ENCODE results near the gene TM4SF20.

TM4SF20 gene, protein sequence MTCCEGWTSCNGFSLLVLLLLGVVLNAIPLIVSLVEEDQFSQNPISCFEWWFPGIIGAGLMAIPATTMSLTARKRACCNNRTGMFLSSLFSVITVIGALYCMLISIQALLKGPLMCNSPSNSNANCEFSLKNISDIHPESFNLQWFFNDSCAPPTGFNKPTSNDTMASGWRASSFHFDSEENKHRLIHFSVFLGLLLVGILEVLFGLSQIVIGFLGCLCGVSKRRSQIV

DNA sequence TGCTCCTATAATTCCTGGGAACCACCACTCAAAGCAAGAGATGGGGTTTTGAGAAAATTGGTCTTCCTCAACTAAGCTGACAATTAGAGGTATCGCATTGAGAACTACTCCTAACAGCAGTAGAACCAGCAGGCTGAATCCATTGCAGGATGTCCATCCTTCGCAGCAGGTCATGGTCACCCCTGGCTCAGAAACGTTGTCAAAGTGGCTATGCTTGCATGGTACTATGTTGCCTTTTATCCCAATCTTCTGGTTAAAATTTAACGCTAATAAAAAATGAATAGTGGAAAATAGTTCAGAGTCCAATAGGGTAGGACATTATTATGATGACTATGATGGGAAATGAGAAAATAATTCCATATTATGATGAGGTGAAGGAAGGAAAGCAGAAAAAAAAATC is at the start of gene TM4SF20:
TSS of gene TM4SF20 (minus strand) at position 212 of the 400 bp plus-strand sequence. CDS start at position 174, 38 bp downstream.
- H3K36me3 ChIP-seq (ENCODE audit: control insufficient read depth, low read depth, low read length): no peaks in the 10 kb centered on the region
- H3K4me3 ChIP-seq (ENCODE audit: low read length): no peak within 1 kb of the TSS
- no peaks in the 10 kb centered on the region for H3K27me3 ChIP-seq (ENCODE audit: control insufficient read depth, insufficient read depth, low read length)
- H3K9me3 ChIP-seq (ENCODE audit: control insufficient read depth, low read depth, low read length): no peaks in the 10 kb centered on the region
- no peak within 1 kb of the TSS for H3K27ac ChIP-seq (ENCODE audit: low read length)
- no peaks in the 10 kb centered on the region for H3K4me1 ChIP-seq (ENCODE audit: control insufficient read depth, low read depth, low read length)
- no peak within 1 kb of the TSS for H3K9ac ChIP-seq (ENCODE audit: low read length)

DNA sequence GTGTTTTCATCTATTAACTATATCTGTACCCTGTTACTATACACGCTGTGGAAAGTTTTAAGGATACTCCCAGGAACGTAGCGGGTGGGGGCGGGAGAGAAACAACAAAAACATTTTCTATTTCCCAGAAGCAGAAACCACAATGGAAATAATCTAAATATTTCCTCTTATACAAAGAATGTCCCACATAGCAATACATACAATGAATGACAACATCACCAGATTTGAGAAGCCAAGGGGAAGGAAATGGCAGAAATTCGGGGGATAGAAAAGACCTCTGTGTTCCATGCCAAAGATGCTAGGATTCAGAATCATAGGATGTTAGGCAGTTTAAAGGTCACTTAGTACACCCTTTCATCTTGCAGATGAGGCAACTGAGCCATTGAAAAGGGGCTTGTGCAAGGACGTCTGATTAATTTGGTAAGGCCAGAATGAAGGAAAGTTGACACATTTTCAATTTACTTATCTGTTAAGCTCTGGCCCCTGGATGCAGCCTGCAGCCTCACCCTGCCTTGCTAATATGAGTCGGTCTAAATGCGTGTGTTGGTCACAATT is 49.7 kb upstream of the TM4SF20 start:
- no peak overlapping the region for H3K4me3 ChIP-seq (ENCODE audit: low read length)
- no peaks in the 10 kb centered on the region for H3K36me3 ChIP-seq (ENCODE audit: control insufficient read depth, low read depth, low read length)
- H3K27ac ChIP-seq (ENCODE audit: low read length): no peak overlapping the region

DNA sequence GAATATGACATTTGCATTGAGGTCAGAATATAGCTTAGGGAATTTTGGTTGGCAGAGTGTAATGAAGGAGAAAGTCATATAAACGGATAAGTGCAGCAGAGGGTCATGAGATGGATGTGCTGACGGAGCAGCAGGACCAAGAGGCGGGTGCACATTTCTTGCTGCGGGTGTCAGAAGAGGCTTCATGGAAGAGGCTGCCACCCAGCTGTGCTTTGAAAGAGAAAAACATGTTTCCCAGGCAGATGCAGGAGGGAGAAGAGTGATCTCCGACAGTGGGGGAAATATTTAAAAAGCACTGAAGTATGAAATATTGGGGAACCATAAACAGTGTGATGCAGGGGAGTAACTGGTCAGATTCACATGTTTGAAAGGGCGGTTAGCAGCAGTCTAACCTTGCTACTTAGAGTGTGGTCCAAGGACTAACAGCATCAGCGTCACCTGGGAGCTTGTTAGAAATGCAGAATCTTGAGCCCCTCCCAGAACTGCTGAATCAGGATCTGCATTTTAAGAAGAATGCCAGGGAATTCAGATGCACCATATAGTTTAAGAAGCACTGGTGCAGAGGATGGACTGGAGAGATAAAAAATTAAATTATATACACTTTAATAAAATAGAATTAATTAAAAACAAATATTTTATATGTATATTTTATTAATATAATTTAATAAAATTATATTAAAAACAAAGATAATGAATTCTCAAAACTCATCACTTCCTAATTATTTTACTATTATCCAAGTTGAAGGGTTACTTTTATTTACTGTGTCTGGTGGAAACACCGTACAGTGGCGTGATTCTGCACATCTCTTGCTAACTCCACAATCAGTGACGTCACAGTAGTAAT is 44.8 kb upstream of the TM4SF20 start:
- H3K9me3 ChIP-seq (ENCODE audit: control insufficient read depth, low read depth, low read length): no peaks in the 10 kb centered on the region
- H3K27ac ChIP-seq (ENCODE audit: low read length): no peak overlapping the region
- no peak overlapping the region for H3K4me3 ChIP-seq (ENCODE audit: low read length)
- no peak overlapping the region for H3K9ac ChIP-seq (ENCODE audit: low read length)
- no peaks in the 10 kb centered on the region for H3K36me3 ChIP-seq (ENCODE audit: control insufficient read depth, low read depth, low read length)
- peaks cover 4% of the 10 kb centered on the region for H3K4me1 ChIP-seq (ENCODE audit: control insufficient read depth, low read depth, low read length)
- H3K27me3 ChIP-seq (ENCODE audit: control insufficient read depth, insufficient read depth, low read length): no peaks in the 10 kb centered on the region

More for the DNA sequence above, 49.7 kb upstream of the TM4SF20 start:
- H3K9me3 ChIP-seq (ENCODE audit: control insufficient read depth, low read depth, low read length): peaks cover 8% of the 10 kb centered on the region
- no peaks in the 10 kb centered on the region for H3K27me3 ChIP-seq (ENCODE audit: control insufficient read depth, insufficient read depth, low read length)
- H3K9ac ChIP-seq (ENCODE audit: low read length): no peak overlapping the region
- peaks cover 1% of the 10 kb centered on the region for H3K4me1 ChIP-seq (ENCODE audit: control insufficient read depth, low read depth, low read length)

DNA sequence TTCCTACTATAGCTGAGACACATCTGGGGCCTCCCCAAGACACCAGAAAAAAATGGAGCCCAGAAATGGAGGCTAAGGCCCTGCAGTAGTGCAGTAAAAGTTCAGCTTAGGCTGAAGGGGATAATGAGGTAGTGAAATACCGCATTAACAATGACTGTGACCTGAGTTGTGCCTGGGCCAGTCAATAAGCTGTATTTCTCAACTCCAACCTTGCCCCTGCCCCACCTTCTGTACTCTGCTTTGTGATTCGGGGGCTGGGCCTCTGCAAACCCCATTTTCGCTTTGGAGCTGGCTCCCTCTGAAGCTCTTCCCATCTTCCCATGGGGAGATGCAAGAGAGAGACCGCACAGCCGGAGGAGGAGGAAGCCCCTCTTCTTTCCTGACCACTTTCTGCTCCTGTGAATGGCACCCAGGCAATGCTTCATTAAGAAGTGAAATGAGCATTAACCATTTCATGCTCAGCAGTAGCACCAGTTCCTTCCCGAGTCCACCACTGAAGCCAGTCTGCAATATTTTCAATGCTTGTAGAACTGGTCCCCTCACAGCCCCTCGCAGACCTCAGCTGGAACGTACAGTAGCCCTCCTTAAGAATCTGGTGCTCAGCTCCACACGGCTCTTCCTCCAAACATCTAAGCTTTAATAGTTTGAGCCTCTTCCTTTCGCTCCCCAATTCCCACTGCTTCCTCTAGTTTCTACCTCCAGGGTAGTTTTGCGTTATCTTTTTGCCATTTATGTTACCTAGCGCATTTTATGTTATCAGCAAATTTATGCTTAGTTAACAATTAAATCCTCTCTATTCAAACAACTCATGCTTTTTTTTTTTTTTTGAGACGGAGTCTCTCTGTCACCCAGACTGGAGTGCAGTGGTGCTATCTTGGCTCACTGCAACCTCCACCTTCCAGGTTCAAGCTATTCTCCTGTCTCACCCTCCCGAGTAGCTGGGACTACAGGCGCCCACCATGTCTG is 41.3 kb upstream of the TM4SF20 start:
- Histone ChIP-seq H3K27ac (ENCODE audit: low read length) (no peak overlapping the region), H3K27me3 (ENCODE audit: control insufficient read depth, insufficient read depth, low read length) (no peaks in the 10 kb centered on the region), H3K9ac (ENCODE audit: low read length) (no peak overlapping the region), H3K9me3 (ENCODE audit: control insufficient read depth, low read depth, low read length) (no peaks in the 10 kb centered on the region), H3K4me3 (ENCODE audit: low read length) (no peak overlapping the region), H3K36me3 (ENCODE audit: control insufficient read depth, low read depth, low read length) (no peaks in the 10 kb centered on the region), H3K4me1 (ENCODE audit: control insufficient read depth, low read depth, low read length) (peaks cover 4% of the 10 kb centered on the region)

DNA sequence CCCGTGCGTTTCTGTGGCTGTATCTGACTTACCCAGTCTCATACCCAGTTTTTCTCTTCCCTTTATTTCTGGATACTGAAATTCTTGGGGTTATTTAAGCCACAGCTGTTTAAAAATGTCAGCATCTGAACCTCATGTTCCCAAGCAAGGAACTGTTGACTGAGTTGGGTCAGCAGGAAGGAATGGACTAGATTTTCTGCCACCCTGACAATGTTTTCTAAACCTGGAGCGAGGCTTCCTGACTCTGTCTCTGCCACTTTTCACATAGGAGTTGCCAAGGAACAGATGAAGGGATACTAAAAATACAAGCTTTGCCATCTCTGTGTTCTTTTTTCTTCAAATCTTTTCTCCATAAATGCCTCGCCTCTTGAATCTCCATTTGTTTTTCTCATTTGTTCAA is 37.6 kb upstream of the TM4SF20 start:
- Histone ChIP-seq H3K27ac (ENCODE audit: low read length) (no peak overlapping the region), H3K4me3 (ENCODE audit: low read length) (no peak overlapping the region), H3K36me3 (ENCODE audit: control insufficient read depth, low read depth, low read length) (no peaks in the 10 kb centered on the region), H3K27me3 (ENCODE audit: control insufficient read depth, insufficient read depth, low read length) (no peaks in the 10 kb centered on the region), H3K4me1 (ENCODE audit: control insufficient read depth, low read depth, low read length) (no peaks in the 10 kb centered on the region), H3K9me3 (ENCODE audit: control insufficient read depth, low read depth, low read length) (no peaks in the 10 kb centered on the region), H3K9ac (ENCODE audit: low read length) (no peak overlapping the region)

DNA sequence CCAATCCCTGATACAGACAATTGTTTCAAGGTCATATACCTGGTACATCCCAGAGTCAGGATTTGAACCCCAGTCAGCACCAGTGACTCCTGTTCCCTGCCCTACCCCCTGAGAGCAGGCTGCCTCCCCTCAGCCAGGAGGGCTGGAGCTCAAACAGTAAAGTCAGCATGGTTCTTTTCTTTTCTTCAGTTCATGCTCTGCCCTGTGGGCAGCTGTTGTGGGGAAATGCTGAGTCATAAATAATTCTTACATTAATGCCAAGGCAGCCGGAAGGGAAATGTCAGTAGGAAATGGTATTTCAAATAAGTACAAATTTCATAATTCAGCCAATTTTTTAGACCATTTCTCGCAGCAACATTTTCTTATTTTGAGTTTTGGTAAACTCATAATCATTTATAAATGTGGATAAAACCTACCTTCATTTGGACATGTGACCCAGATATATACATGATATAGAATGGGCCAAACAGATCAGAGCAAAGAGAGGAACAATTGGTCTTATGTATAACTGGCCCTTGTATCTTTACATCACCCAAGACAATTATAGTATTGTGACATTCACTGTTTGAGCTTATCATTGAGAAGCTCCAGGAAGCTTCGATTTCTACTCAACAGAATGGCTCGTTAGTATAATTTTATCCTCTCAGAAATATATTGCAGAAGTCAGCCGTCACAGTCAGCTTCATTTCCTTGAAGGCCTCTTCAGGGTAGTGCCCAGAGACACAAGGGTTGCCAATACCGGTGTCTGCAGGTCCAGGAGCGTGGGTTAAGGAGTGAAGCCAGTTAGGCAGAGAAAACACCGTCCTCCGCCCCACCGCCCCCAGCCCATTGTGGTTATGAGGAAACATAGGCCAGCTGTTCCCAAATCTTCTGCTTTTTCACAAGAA is 36.7 kb upstream of the TM4SF20 start:
- Histone ChIP-seq H3K27ac (ENCODE audit: low read length) (no peak overlapping the region), H3K4me1 (ENCODE audit: control insufficient read depth, low read depth, low read length) (no peaks in the 10 kb centered on the region)

DNA sequence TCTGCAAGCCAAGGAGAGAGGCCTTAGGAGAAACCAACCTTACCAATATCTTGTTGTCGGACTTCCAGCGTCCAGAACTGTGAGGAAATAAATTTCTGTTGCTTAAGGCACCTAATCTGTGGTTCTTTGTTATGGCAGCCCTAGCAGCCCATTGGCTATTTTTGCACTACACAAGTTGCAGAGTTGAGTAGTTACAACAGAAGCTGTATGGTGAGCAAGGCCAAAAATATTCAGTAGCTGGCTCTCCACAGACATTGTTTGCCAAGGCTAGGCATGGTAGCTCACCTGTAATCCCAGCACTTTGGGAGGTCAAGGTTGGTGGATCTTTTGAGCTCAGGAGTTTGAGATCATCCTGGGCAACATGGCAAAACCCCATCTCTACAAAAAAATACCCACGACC is 35.7 kb upstream of the TM4SF20 start:
- Histone ChIP-seq H3K36me3 (ENCODE audit: control insufficient read depth, low read depth, low read length) (no peaks in the 10 kb centered on the region), H3K9me3 (ENCODE audit: control insufficient read depth, low read depth, low read length) (no peaks in the 10 kb centered on the region), H3K4me1 (ENCODE audit: control insufficient read depth, low read depth, low read length) (no peaks in the 10 kb centered on the region)

More for the DNA sequence above, 36.7 kb upstream of the TM4SF20 start:
- Histone ChIP-seq H3K27me3 (ENCODE audit: control insufficient read depth, insufficient read depth, low read length) (no peaks in the 10 kb centered on the region), H3K4me3 (ENCODE audit: low read length) (no peak overlapping the region), H3K36me3 (ENCODE audit: control insufficient read depth, low read depth, low read length) (no peaks in the 10 kb centered on the region), H3K9ac (ENCODE audit: low read length) (no peak overlapping the region), H3K9me3 (ENCODE audit: control insufficient read depth, low read depth, low read length) (no peaks in the 10 kb centered on the region)

DNA sequence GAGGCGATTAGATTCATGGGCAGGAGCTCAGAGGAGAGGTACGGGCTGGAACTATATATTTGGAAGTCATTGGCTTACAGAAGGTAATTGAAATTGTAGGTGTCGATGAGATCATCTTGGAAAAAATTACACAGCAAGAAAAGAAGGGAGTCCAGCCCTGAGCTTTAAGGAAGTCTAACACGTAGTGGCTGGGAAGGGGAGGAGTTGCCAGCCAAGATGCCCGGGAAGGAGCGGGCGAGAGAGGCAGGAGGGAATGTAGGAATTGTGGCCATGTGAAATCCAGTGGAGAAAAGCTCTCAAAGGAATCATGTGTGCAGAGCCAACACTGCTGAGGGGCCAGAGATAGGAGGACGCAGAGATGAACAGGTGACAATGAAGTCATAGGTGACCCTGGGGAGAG is 34.3 kb upstream of the TM4SF20 start:
- no peaks in the 10 kb centered on the region for H3K9me3 ChIP-seq (ENCODE audit: control insufficient read depth, low read depth, low read length)
- H3K27me3 ChIP-seq (ENCODE audit: control insufficient read depth, insufficient read depth, low read length): no peaks in the 10 kb centered on the region
- H3K4me1 ChIP-seq (ENCODE audit: control insufficient read depth, low read depth, low read length): no peaks in the 10 kb centered on the region
- H3K27ac ChIP-seq (ENCODE audit: low read length): no peak overlapping the region
- no peak overlapping the region for H3K4me3 ChIP-seq (ENCODE audit: low read length)
- no peaks in the 10 kb centered on the region for H3K36me3 ChIP-seq (ENCODE audit: control insufficient read depth, low read depth, low read length)
- no peak overlapping the region for H3K9ac ChIP-seq (ENCODE audit: low read length)

More for the DNA sequence above, 35.7 kb upstream of the TM4SF20 start:
- Histone ChIP-seq H3K27me3 (ENCODE audit: control insufficient read depth, insufficient read depth, low read length) (no peaks in the 10 kb centered on the region), H3K9ac (ENCODE audit: low read length) (no peak overlapping the region), H3K4me3 (ENCODE audit: low read length) (no peak overlapping the region), H3K27ac (ENCODE audit: low read length) (no peak overlapping the region)

DNA sequence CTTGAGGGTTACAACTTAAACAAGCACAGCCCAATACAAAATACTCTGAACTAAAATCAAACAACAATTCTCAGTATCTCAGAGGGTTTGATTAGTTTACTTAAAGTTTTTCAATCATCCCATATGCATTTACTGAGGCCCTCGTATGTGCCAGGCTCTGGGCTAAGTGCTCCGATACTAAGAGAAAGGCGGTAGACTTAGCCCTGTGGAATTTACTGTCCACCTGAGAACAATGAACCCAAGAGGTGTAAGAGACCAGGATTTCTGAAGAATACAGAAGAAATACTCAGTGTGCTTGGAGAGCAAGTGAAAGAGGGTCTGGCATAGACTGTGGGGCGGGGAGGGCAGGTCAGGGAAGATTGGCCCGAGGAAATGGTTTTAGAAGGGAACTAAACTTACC is 33.8 kb upstream of the TM4SF20 start:
- no peak overlapping the region for H3K27ac ChIP-seq (ENCODE audit: low read length)
- H3K36me3 ChIP-seq (ENCODE audit: control insufficient read depth, low read depth, low read length): no peaks in the 10 kb centered on the region
- H3K4me3 ChIP-seq (ENCODE audit: low read length): no peak overlapping the region
- H3K27me3 ChIP-seq (ENCODE audit: control insufficient read depth, insufficient read depth, low read length): no peaks in the 10 kb centered on the region
- H3K9me3 ChIP-seq (ENCODE audit: control insufficient read depth, low read depth, low read length): no peaks in the 10 kb centered on the region
- no peak overlapping the region for H3K9ac ChIP-seq (ENCODE audit: low read length)
- H3K4me1 ChIP-seq (ENCODE audit: control insufficient read depth, low read depth, low read length): no peaks in the 10 kb centered on the region

DNA sequence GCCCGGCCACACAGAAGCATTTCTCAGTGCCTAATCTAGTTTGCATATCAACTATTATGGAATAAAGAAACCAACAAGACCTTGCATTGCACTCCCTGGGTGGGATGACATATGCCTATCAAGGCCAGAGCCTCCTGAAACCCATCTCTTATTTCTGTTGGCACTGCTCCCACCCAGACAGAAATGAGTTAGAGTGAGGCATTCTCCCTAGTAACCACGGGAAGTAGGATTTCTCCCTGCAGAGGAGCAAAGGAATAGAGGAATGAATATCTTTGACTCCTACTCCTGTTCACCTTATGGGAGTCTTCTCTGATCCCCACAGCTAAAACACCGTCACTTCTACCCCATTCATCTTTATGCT is 32.9 kb upstream of the TM4SF20 start:
- Histone ChIP-seq H3K4me3 (ENCODE audit: low read length) (no peak overlapping the region), H3K36me3 (ENCODE audit: control insufficient read depth, low read depth, low read length) (no peaks in the 10 kb centered on the region), H3K27ac (ENCODE audit: low read length) (no peak overlapping the region), H3K9me3 (ENCODE audit: control insufficient read depth, low read depth, low read length) (no peaks in the 10 kb centered on the region), H3K9ac (ENCODE audit: low read length) (no peak overlapping the region), H3K4me1 (ENCODE audit: control insufficient read depth, low read depth, low read length) (no peaks in the 10 kb centered on the region), H3K27me3 (ENCODE audit: control insufficient read depth, insufficient read depth, low read length) (no peaks in the 10 kb centered on the region)
